A673 (cell line): ENCODE data around the gene TMPRSS6. TPM values are rescaled to one million over a fixed set of nuclear protein-coding genes. Genes with fewer than 3 reads are reported as not detected.

Experiments
- BruUV-seq: library from RNA; stranded (reverse); fragments of 400-500 nt; replicated peaks from 2 replicates; lab custom pipeline; 2021; lab: Mats Ljungman, UMichigan
- CTCF ChIA-PET: fragments of 300-600 bp; sonication (Branson Sonifier 250); formaldehyde crosslinking; loops from one replicate; lab custom pipeline; 2022; ENCODE audit warnings: antibody characterized with exemption; lab: Charles Lee
- POLR2A ChIA-PET: fragments of 300-600 bp; sonication (Branson Sonifier 250); formaldehyde crosslinking; loops from one replicate; lab custom pipeline; 2022; ENCODE audit warnings: antibody characterized with exemption; ENCODE audit not compliant: low non-redundant PET; lab: Charles Lee
- DNase-seq: peaks from one replicate; pipeline ENCODE4 v3.0.0-alpha.2; 2015; ENCODE audit warnings: low spot score
- H3K27ac ChIP-seq: fragments of 200-600 bp; sonication (generic); 2 replicates; pipeline ENCODE4 v1.5.1; 2016; ENCODE audit warnings: mixed run types, low read depth, mild to moderate bottlenecking, mixed read lengths, antibody characterized with exemption, low read length; ENCODE audit not compliant: poor library complexity, severe bottlenecking
- H3K27me3 ChIP-seq: fragments of 200-600 bp; sonication (generic); replicated peaks from 2 replicates; pipeline ENCODE4 v1.6.1; 2017; ENCODE audit warnings: mixed run types, low read depth, mild to moderate bottlenecking, mixed read lengths, antibody characterized with exemption, low read length; ENCODE audit not compliant: insufficient read depth, poor library complexity
- H3K36me3 ChIP-seq: fragments of 200-600 bp; sonication (generic); 2 replicates; pipeline ENCODE4 v1.6.1; 2016; ENCODE audit warnings: mixed run types, mild to moderate bottlenecking, mixed read lengths, antibody characterized with exemption, low read length; ENCODE audit not compliant: insufficient read depth, poor library complexity, severe bottlenecking
- H3K4me1 ChIP-seq: fragments of 200-600 bp; sonication (generic); 2 replicates; pipeline ENCODE4 v1.6.1; 2017; ENCODE audit warnings: mixed run types, mild to moderate bottlenecking, mixed read lengths, antibody characterized with exemption, low read length; ENCODE audit not compliant: insufficient read depth, poor library complexity, severe bottlenecking
- H3K4me3 ChIP-seq: fragments of 200-600 bp; sonication (generic); 2 replicates; pipeline ENCODE4 v1.5.1; 2016; ENCODE audit warnings: low read depth, mixed run types, mild to moderate bottlenecking, mixed read lengths, low read length; ENCODE audit not compliant: poor library complexity, severe bottlenecking
- H3K9me3 ChIP-seq: fragments of 200-600 bp; sonication (generic); 2 replicates; pipeline ENCODE4 v1.6.1; 2016; ENCODE audit warnings: mixed run types, low read depth, mild to moderate bottlenecking, mixed read lengths, antibody characterized with exemption, low read length; ENCODE audit not compliant: poor library complexity, severe bottlenecking
- CTCF ChIP-seq: fragments of 300-800, 200-600 bp; sonication (generic); conservative IDR thresholded peaks from 2 replicates; pipeline ENCODE4 v1.5.1; 2017; ENCODE audit warnings: low read depth, mild to moderate bottlenecking, antibody characterized with exemption, low read length, moderate library complexity, mixed read lengths
- EZH2 ChIP-seq: fragments of 200-600 bp; sonication (generic); IDR thresholded peaks from 2 replicates; pipeline ENCODE4 v1.6.1; 2017; ENCODE audit warnings: borderline replicate concordance, low read depth, mild to moderate bottlenecking, mixed read lengths, antibody characterized with exemption, low read length; ENCODE audit not compliant: poor library complexity, severe bottlenecking
- intact Hi-C: fragments of 100-400 bp; cut with micrococcal nuclease; formaldehyde crosslinking; loops from one replicate; pipeline ENCODE4 v1.10.0; 2022; ENCODE audit not compliant: unreplicated experiment
- total RNA-seq: library from RNA; stranded (reverse); gene quantifications from 2 replicates; pipeline ENCODE4 v1.2.3, GENCODE V29; 2021

The TMPRSS6 gene
- total RNA-seq, 1 experiment from 2014 or later, result not detected

GRCh38 chr22:37126383-37126782 is 16.9 kb upstream of the TMPRSS6 start:
- Histone ChIP-seq H3K4me3 (no peak overlapping the region), H3K9me3 (no peaks in the 10 kb centered on the region), H3K27me3 (no peaks in the 10 kb centered on the region), H3K27ac (no peak overlapping the region), H3K36me3 (no peaks in the 10 kb centered on the region), H3K4me1 (no peaks in the 10 kb centered on the region)
- ChIA-PET POLR2A (no interaction called here), CTCF (no interaction called here)
- DNase-seq, result no peak
- no peak for TF ChIP-seq CTCF
- no TSS peak for BruUV-seq
- intact Hi-C loops, result no loop called here

GRCh38 chr22:37123649-37124048 is 14.1 kb upstream of the TMPRSS6 start:
- CTCF ChIA-PET, result no interaction called here
- H3K27me3 ChIP-seq, result no peaks in the 10 kb centered on the region
- no peaks in the 10 kb centered on the region for H3K36me3 ChIP-seq
- H3K4me3 ChIP-seq, result no peak overlapping the region
- intact Hi-C loops, result no loop called here
- H3K9me3 ChIP-seq, result no peaks in the 10 kb centered on the region
- POLR2A ChIA-PET, result no interaction called here
- H3K4me1 ChIP-seq, result no peaks in the 10 kb centered on the region
- no TSS peak for BruUV-seq
- DNase-seq, result no peak
- no peak overlapping the region for H3K27ac ChIP-seq
- TF ChIP-seq EZH2 (no peak), CTCF (no peak)

GRCh38 chr22:37122598-37123180 is 13.2 kb upstream of the TMPRSS6 start:
- CTCF ChIA-PET, result no interaction called here
- Histone ChIP-seq H3K4me3 (no peak overlapping the region), H3K36me3 (no peaks in the 10 kb centered on the region), H3K27me3 (no peaks in the 10 kb centered on the region), H3K27ac (no peak overlapping the region), H3K4me1 (no peaks in the 10 kb centered on the region), H3K9me3 (no peaks in the 10 kb centered on the region)
- TF ChIP-seq EZH2 (no peak), CTCF (no peak)
- POLR2A ChIA-PET, result no interaction called here
- no TSS peak for BruUV-seq
- DNase-seq, result no peak
- intact Hi-C loops, result no loop called here
